Measurements from ENCODE around the gene SH3BGRL.

GRCh38 chrX:81336455-81337152 is 134.7 kb downstream of the SH3BGRL start:
- TF ChIP-seq CTCF (conservative IDR thresholded peaks at IDR 0.05; ENCODE audit: low read depth, low read length) (no peak), EZH2 (IDR thresholded peaks at IDR 0.05; ENCODE audit: borderline replicate concordance, low read depth, low read length, poor library complexity, severe bottlenecking) (no peak)

Measured in A673 (cell line).